WI38 (cell line): ENCODE measurements around the gene SZRD1.

Experiments used
- H3K4me3 ChIP-seq: 2 replicates; pipeline ENCODE4 v1.5.1; 2011; ENCODE audit warnings: low read depth, mild to moderate bottlenecking, control low read depth, low read length
- TF ChIP-seq, protein P1 (sequence below): IDR thresholded peaks from 2 replicates; pipeline ENCODE4 v1.5.1; 2012; ENCODE audit warnings: low read depth, mild to moderate bottlenecking, control low read depth, low read length

SZRD1 gene

DNA sequence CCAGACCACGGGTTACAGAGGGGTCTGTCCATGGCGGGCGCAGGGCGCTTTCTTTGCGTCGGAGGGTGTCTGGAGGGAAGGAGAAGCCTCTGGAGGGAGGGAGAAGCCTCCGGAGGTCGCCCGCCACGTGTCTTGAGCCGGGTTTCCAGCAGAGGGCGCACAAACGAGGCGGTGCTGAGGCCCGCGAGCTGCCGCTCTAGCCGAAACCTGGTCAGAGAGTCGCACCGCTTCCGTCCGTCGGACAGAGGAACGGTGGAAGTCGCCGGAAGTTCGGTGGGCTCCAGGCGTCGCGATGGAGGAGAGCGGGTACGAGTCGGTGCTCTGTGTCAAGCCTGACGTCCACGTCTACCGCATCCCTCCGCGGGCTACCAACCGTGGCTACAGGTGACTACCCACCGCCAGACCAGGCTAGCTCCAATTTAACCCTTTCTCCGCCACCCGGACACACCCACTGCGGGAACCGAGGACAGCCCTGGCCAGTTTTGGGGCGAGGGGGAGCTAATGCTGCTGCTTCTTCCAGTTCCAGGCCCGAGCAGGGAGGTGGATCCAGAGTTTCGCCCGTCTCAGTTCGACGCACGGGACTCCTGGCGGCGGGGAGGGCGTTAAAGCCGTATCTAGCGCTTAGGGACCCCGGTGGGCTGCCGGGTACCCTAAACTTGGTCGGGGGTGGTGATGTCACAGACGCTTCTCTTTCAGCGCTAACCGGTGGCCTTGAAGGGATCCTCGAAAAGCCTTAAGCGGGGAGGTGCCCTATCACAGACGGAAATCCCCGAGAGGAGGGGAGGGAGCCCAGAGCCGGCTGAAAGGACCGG lies 73.6 kb downstream of the SZRD1 start, which contains the start of gene NECAP2:
TSS of gene NECAP2 (plus strand) at position 255 of the 812 bp plus-strand sequence. CDS start at position 293, 38 bp downstream.
- peak within 1 kb of the TSS; percentile 99 for H3K4me3 ChIP-seq
- TF ChIP-seq, protein P1, sequence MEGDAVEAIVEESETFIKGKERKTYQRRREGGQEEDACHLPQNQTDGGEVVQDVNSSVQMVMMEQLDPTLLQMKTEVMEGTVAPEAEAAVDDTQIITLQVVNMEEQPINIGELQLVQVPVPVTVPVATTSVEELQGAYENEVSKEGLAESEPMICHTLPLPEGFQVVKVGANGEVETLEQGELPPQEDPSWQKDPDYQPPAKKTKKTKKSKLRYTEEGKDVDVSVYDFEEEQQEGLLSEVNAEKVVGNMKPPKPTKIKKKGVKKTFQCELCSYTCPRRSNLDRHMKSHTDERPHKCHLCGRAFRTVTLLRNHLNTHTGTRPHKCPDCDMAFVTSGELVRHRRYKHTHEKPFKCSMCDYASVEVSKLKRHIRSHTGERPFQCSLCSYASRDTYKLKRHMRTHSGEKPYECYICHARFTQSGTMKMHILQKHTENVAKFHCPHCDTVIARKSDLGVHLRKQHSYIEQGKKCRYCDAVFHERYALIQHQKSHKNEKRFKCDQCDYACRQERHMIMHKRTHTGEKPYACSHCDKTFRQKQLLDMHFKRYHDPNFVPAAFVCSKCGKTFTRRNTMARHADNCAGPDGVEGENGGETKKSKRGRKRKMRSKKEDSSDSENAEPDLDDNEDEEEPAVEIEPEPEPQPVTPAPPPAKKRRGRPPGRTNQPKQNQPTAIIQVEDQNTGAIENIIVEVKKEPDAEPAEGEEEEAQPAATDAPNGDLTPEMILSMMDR = no peak

DNA sequence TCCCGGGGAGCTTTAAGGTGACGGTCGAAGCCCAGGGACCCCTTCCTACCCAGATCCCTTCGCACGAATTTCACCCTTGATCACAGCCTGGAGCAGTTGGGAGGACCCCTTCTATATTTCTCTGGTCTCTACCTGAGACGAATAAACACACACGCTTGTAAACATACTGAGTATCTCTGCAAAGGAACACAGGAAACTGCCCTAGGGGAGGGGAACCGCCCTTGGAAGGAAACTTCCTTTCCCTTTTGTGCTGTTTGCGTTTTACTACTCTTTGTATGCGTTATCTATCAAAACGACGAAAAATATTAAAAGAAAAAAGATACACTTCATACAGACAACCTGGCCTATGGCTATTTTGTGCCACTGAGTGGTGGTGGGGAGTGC lies 74.2 kb downstream of the SZRD1 start:
- TF ChIP-seq, protein P1 = no peak
- peak overlapping the region; percentile 99 for H3K4me3 ChIP-seq

DNA sequence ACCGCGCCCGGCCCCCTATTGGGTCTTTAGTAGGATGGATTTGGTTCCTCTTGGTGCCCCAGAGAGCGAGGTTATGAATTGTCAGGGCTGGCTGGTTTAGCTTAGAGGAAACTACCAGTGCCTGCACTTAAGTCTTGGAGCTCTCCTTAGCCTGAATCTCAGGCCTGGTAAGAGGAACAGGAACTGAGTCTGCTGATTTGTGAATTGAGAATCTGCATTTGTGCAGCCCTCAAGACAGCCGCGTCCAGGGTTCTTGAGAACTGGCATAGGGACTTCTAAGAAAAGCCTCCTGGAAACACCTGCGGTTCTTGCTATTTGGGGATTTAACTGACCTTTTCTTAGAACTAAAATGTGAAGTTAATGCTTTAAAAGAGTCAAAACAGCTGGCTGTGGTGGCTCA lies 75.2 kb downstream of the SZRD1 start:
- TF ChIP-seq, protein P1 = no peak
- no peak overlapping the region for H3K4me3 ChIP-seq

DNA sequence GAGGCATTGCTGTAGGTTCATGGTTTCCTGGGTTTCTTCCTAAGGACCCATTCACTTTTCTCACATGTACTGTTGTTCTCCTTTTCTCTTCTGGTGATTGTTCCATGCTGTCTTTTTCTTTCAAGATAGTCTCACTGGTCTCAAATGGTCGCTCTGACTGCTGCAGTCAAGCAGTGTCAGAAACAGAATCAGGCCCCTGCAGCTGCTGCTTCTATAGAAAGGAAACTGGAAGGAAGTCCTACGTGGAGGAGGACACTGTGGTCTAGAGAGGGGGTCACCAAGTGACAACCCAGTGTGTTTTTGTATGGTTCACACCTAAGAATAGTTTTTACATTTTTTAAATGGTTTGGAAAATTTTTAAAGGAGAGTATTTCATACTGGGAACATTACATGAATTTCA lies 75.9 kb downstream of the SZRD1 start:
- no peak overlapping the region for H3K4me3 ChIP-seq
- TF ChIP-seq, protein P1 = no peak

DNA sequence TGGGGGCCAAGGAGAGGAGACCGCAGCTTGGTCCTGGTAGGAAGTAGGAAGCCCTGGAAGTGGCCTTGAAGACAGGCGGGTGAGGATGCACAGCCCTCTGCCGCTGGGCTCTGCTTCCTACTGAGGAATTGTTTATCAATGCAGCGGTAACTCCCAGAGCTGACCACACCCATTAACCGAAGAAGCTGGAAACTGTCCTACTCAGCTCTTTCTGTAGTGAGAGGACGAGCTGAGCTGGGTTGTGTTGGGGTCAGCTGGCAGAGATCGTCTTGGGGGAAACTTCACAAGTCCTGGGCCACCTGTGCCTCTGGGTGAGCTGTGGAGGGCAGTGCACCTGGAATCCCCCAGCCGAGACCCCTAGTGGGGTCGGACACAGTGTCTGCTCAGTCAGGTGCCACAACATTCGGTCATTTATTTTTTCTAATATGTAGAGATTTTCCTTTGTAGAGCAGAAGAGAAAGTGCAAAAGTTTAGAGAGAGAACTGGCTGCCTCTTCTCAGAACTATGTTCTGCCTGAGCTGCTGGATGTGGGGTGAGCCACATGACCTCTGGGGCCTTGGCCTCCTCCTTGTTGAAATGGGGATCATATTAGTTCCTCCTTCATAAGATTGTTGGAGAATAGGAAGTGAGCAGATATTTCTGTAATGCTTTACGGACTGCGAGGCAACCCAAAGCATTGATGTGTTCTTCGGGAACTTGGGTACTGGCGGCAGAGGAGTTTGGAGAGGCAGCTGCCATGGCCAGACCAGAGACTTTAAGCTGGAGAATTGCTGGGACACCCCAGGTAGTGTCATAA lies 77.1 kb downstream of the SZRD1 start:
- TF ChIP-seq, protein P1 = no peak
- H3K4me3 ChIP-seq = no peak overlapping the region

DNA sequence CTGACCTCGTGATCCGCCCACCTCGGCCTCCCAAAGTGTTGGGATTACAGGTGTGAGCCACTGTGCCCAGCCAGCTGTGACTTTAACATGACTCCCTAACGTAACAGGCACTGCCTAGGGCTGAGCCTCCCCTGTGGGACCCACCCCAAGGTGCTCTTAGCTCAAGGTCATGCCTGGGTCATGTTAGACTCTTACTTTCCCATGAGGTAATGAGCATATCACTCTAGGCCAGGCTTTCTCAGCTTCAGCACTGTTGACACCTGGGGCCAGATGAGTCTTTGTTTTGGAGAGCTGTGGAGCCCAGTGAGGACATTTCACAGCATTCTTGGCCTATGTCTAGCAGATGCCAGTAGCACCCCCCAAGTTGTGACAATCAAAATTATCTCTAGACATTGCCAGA lies 78.0 kb downstream of the SZRD1 start:
- TF ChIP-seq, protein P1 = no peak
- no peak overlapping the region for H3K4me3 ChIP-seq

DNA sequence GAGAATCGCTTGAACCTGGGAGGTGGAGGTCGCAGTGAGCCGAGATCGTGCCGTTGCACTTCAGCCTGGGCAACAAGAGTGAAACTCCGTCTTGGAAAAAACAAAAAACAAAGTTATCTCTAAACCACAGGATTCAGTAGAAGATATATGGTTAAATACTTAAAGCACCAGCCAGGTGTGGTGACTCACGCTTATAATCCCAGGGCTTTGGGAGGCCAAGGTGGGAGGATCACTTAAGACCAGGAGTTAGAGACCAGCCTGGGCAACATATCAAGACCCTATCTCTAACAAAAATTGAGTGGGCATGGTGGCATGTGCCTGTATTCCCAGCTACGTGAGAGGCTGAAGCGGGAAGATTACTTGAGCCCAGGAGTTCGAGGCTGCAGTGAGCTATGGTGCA lies 79.1 kb downstream of the SZRD1 start:
- TF ChIP-seq, protein P1 = no peak

More for the DNA sequence above, 79.1 kb downstream of the SZRD1 start:
- no peak overlapping the region for H3K4me3 ChIP-seq
